ENCODE measurements around the gene BTBD3.

The BTBD3 gene

DNA sequence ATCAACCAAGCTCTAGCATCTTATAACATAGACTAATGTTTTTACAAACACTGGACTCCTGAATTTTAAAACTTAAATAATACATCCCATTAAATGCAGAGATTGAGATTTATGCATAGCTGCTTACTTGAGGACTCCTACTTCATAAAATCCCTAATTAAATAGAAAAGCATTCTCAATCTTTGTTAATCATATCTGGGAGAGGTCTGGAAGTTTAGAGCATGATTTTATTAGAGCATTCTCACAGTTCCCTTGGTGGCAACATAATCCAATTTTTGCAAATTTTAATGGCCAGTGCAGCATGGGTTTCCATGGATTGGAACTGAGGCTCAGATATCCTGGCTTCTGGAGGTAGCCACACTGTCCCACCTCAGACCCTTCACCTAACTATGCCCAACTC lies 19.5 kb downstream of the BTBD3 start:
- in situ Hi-C loops (cut with HindIII; ENCODE audit: low sequenced_read_pairs), result no loop called here
- TF ChIP-seq, protein P1, sequence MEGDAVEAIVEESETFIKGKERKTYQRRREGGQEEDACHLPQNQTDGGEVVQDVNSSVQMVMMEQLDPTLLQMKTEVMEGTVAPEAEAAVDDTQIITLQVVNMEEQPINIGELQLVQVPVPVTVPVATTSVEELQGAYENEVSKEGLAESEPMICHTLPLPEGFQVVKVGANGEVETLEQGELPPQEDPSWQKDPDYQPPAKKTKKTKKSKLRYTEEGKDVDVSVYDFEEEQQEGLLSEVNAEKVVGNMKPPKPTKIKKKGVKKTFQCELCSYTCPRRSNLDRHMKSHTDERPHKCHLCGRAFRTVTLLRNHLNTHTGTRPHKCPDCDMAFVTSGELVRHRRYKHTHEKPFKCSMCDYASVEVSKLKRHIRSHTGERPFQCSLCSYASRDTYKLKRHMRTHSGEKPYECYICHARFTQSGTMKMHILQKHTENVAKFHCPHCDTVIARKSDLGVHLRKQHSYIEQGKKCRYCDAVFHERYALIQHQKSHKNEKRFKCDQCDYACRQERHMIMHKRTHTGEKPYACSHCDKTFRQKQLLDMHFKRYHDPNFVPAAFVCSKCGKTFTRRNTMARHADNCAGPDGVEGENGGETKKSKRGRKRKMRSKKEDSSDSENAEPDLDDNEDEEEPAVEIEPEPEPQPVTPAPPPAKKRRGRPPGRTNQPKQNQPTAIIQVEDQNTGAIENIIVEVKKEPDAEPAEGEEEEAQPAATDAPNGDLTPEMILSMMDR (IDR thresholded peaks at IDR 0.05; ENCODE audit: low read depth, low read length), result no peak

DNA sequence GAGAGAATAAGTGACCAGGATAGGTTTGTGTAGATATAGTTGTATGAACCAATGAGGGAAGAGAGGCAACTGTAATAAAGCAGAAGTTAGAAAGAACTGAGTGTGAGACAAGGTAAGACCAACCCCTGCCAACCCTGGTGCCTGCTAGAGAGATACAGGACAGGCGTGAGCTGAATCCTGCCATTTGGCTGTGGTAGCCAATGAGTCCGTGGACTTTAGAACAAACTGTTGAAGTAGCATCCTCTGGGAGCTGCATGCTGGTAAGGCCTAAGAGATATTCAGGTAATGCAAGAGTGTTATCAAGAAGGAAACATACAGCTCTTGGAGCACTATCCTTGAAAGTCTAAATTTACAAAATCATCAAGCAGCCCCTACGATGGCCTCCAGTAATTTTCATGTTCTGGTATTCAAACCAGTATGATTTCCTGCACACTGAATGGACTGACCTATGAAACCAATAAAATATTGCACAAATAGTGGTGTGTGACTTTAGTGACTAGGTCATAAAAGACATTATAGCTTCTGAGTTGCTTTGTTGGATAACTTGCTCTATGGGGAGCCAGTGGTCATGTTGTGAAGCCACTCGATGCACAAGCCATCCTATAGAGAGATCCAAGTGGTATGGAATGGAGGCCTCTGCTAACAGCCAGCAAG lies 24.0 kb downstream of the BTBD3 start:
- H3K4me3 ChIP-seq (ENCODE audit: low read depth, low read length), result no peak overlapping the region
- DNase-seq (ENCODE audit: low read depth, low spot score), result no peak
- TF ChIP-seq, protein P1 (IDR thresholded peaks at IDR 0.05; ENCODE audit: low read depth, low read length), result no peak
- in situ Hi-C loops (cut with HindIII; ENCODE audit: low sequenced_read_pairs), result no loop called here

More for the DNA sequence above, 19.5 kb downstream of the BTBD3 start:
- H3K4me3 ChIP-seq (ENCODE audit: low read depth, low read length), result no peak overlapping the region
- DNase-seq (ENCODE audit: low read depth, low spot score), result no peak

DNA sequence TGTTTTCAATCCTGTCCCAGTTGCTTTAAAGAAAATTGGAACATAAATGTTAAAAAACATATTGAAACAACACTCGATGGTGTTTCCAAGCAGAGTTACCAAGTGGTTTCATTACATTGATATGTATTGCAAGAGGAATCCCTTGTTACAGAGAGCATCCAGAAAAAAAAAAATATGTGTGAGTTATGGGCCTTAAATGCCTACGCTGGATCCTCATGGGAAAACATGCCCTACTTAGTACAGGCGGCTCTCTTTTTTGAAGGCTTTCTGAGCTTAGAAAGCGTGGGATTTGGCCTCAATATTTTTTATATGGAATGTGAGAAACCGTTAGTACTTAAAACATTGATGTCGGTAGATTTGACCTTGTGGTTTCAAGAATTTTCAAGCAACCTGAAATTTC lies 26.1 kb downstream of the BTBD3 start:
- H3K4me3 ChIP-seq (ENCODE audit: low read depth, low read length), result no peak overlapping the region
- DNase-seq (ENCODE audit: low read depth, low spot score), result no peak
- in situ Hi-C loops (cut with HindIII; ENCODE audit: low sequenced_read_pairs), result no loop called here
- TF ChIP-seq, protein P1 (IDR thresholded peaks at IDR 0.05; ENCODE audit: low read depth, low read length), result no peak

DNA sequence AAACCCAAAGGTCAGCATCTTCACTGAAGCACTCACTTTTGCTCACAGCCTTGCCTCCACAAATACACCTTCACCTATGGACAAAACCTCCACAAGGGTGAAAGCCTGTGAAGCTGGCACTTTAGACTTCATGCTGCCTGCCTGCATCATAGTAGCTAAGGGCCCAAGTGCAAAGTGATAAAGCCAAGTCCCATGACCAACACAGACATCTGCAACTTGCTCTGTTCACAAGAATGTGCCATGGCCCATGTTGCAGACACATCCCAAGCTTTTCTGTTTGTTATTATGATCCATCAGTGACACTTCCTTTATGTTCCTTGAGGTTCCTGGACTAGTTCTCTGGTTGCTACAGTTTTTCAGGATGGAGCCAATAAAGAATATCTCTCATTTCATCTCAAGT lies 31.1 kb downstream of the BTBD3 start:
- in situ Hi-C loops (cut with HindIII; ENCODE audit: low sequenced_read_pairs), result no loop called here
- no peak for DNase-seq (ENCODE audit: low read depth, low spot score)
- TF ChIP-seq, protein P1 (IDR thresholded peaks at IDR 0.05; ENCODE audit: low read depth, low read length), result no peak
- H3K4me3 ChIP-seq (ENCODE audit: low read depth, low read length), result no peak overlapping the region

DNA sequence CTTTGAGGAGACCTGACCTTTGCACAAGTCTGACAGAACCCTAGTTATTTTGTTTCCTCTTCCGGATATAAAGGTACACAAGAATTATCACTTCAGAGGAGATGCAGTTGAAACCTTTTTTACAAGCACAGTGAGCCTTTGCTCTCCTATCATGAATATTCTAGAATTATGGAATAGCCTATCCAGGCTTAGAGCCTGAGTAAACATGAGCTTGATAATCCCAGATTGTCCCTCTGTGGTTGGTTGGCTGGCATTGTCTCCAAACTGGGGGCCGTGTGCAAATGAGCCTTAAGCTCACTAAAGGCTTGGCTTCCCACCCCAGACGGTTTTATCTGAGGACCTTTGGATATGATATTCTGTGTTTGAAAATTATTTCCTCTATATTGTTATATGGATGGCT lies 32.0 kb downstream of the BTBD3 start:
- TF ChIP-seq, protein P1 (IDR thresholded peaks at IDR 0.05; ENCODE audit: low read depth, low read length), result no peak
- no peak for DNase-seq (ENCODE audit: low read depth, low spot score)
- in situ Hi-C loops (cut with HindIII; ENCODE audit: low sequenced_read_pairs), result no loop called here

DNA sequence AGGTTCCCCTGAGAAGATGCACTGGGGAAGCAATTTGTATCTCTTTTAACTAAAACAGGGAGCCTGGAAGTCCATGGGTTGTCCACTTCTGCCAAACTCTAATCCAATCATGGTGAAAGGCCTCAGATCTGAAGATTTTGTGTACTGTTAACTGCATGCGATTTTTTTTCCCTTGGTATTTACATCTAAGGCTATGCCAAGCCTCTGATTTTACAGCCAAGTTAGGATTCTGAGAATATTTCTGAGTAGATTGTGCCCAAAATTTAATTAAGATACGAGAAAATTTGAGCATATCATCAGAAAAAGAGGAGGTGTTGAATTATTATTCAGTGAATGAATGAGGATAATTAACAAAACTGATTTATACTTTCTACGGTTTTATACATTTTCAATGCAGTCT lies 34.0 kb downstream of the BTBD3 start:
- H3K4me3 ChIP-seq (ENCODE audit: low read depth, low read length), result no peak overlapping the region
- no peak for DNase-seq (ENCODE audit: low read depth, low spot score)
- TF ChIP-seq, protein P1 (IDR thresholded peaks at IDR 0.05; ENCODE audit: low read depth, low read length), result no peak
- in situ Hi-C loops (cut with HindIII; ENCODE audit: low sequenced_read_pairs), result no loop called here

More for the DNA sequence above, 32.0 kb downstream of the BTBD3 start:
- H3K4me3 ChIP-seq (ENCODE audit: low read depth, low read length), result no peak overlapping the region
